H9 (cell line): ENCODE results near the gene LCP1. TPM values are rescaled to one million over a fixed set of nuclear protein-coding genes. Genes with fewer than 3 reads are reported as not detected.

ENCODE experiments used
- DNase-seq: peaks from one replicate; pipeline ENCODE4 v3.0.0-alpha.2; 2017
- H2AFZ ChIP-seq: one replicate; pipeline ENCODE4 v1.6.1; 2013; ENCODE audit warnings: mild to moderate bottlenecking, low read length, control low read depth, moderate library complexity
- H2AK5ac ChIP-seq: 2 replicates; pipeline ENCODE4 v1.6.1; 2013; ENCODE audit warnings: low read length, control low read depth, mixed read lengths; ENCODE audit not compliant: insufficient read length
- H2BK120ac ChIP-seq: one replicate; pipeline ENCODE4 v1.6.1; 2013; ENCODE audit warnings: low read depth, mild to moderate bottlenecking, low read length, control low read depth, inconsistent platforms; ENCODE audit not compliant: poor library complexity, severe bottlenecking
- H2BK12ac ChIP-seq: 2 replicates; pipeline ENCODE4 v1.6.1; 2013; ENCODE audit warnings: low read length, control low read depth, mixed read lengths, low read depth; ENCODE audit not compliant: insufficient read length
- H2BK15ac ChIP-seq: 2 replicates; pipeline ENCODE4 v1.6.1; 2013; ENCODE audit warnings: low read depth, low read length, control low read depth
- H2BK20ac ChIP-seq: one replicate; pipeline ENCODE4 v1.6.1; 2013; ENCODE audit warnings: low read depth, mild to moderate bottlenecking, low read length, control low read depth, inconsistent platforms; ENCODE audit not compliant: poor library complexity, severe bottlenecking
- H2BK5ac ChIP-seq: 2 replicates; pipeline ENCODE4 v1.6.1; 2013; ENCODE audit warnings: low read length, control low read depth, mixed read lengths; ENCODE audit not compliant: insufficient read length
- H3K14ac ChIP-seq: 2 replicates; pipeline ENCODE4 v1.6.1; 2013; ENCODE audit warnings: low read length, control low read depth; ENCODE audit not compliant: insufficient read depth
- H3K18ac ChIP-seq: 2 replicates; pipeline ENCODE4 v1.6.1; 2013; ENCODE audit warnings: low read depth, mild to moderate bottlenecking, mixed read lengths, low read length, control low read depth; ENCODE audit not compliant: insufficient read length
- H3K23ac ChIP-seq: 2 replicates; pipeline ENCODE4 v1.6.1; 2013; ENCODE audit warnings: low read length, control low read depth, mixed read lengths, low read depth; ENCODE audit not compliant: insufficient read length
- H3K23me2 ChIP-seq: 2 replicates; pipeline ENCODE4 v1.6.1; 2013; ENCODE audit warnings: low read depth, mild to moderate bottlenecking, mixed read lengths, low read length, control low read depth; ENCODE audit not compliant: insufficient read length, poor library complexity, severe bottlenecking
- H3K27ac ChIP-seq: 2 replicates; pipeline ENCODE4 v1.5.1; 2013; ENCODE audit warnings: low read length, control low read depth, mixed read lengths, low read depth; ENCODE audit not compliant: insufficient read length
- H3K27me3 ChIP-seq: 2 replicates; pipeline ENCODE4 v1.6.1; 2013; ENCODE audit warnings: low read length, control low read depth, inconsistent platforms; ENCODE audit not compliant: insufficient read depth
- H3K4ac ChIP-seq: 2 replicates; pipeline ENCODE4 v1.6.1; 2013; ENCODE audit warnings: low read depth, mild to moderate bottlenecking, control low read depth, inconsistent platforms, low read length, moderate library complexity
- H3K4me1 ChIP-seq: 2 replicates; pipeline ENCODE4 v1.6.1; 2013; ENCODE audit warnings: low read length, control low read depth, inconsistent platforms; ENCODE audit not compliant: insufficient read depth
- H3K4me2 ChIP-seq: 2 replicates; pipeline ENCODE4 v1.6.1; 2013; ENCODE audit warnings: low read length, control low read depth, mixed read lengths; ENCODE audit not compliant: insufficient read length, insufficient read depth
- H3K56ac ChIP-seq: 2 replicates; pipeline ENCODE4 v1.6.1; 2013; ENCODE audit warnings: low read depth, mild to moderate bottlenecking, mixed read lengths, low read length, control low read depth; ENCODE audit not compliant: insufficient read length
- H3K79me1 ChIP-seq: 2 replicates; pipeline ENCODE4 v1.6.1; 2013; ENCODE audit warnings: low read depth, mild to moderate bottlenecking, moderate library complexity, low read length, control low read depth, inconsistent platforms; ENCODE audit not compliant: insufficient read depth, poor library complexity, severe bottlenecking
- H3K79me2 ChIP-seq: 2 replicates; pipeline ENCODE4 v1.6.1; 2013; ENCODE audit warnings: low read length, control low read depth, inconsistent platforms; ENCODE audit not compliant: insufficient read depth
- H3K9ac ChIP-seq: 2 replicates; pipeline ENCODE4 v1.6.1; 2013; ENCODE audit warnings: low read length, control low read depth, mixed read lengths; ENCODE audit not compliant: insufficient read length; ENCODE audit errors: extremely low read depth
- H3K9me3 ChIP-seq: one replicate; pipeline ENCODE4 v1.6.1; 2013; ENCODE audit warnings: low read depth, low read length, inconsistent platforms; ENCODE audit not compliant: control insufficient read depth
- H3T11ph ChIP-seq: one replicate; pipeline ENCODE4 v1.6.1; 2013; ENCODE audit warnings: mild to moderate bottlenecking, low read length, control low read depth, inconsistent platforms
- H4K20me1 ChIP-seq: one replicate; pipeline ENCODE4 v1.6.1; 2013; ENCODE audit not compliant: control insufficient read depth, insufficient read length, insufficient read depth
- H4K5ac ChIP-seq: 2 replicates; pipeline ENCODE4 v1.6.1; 2013; ENCODE audit warnings: low read depth, mild to moderate bottlenecking, mixed read lengths, low read length, control low read depth; ENCODE audit not compliant: insufficient read length
- H4K8ac ChIP-seq: replicated peaks from 2 replicates; pipeline ENCODE4 v1.6.1; 2013; ENCODE audit warnings: low read length, control low read depth, mixed read lengths, low read depth; ENCODE audit not compliant: insufficient read length
- H4K91ac ChIP-seq: 2 replicates; pipeline ENCODE4 v1.6.1; 2013; ENCODE audit warnings: low read depth, mild to moderate bottlenecking, moderate library complexity, mixed read lengths, low read length, control low read depth; ENCODE audit not compliant: insufficient read length
- H3K27ac Mint-ChIP-seq, 3 experiments: 2 replicates in 2 of 3; 3 replicates in 1 of 3; pipeline ENCODE4 v1.8.0; 2020 to 2021; ENCODE audit warnings: mixed read lengths in 3 of 3, mild to moderate bottlenecking in 1 of 3, moderate library complexity in 1 of 3
- H3K27me3 Mint-ChIP-seq: 2 replicates; pipeline ENCODE4 v1.8.0; 2021; ENCODE audit warnings: low read depth, mild to moderate bottlenecking, moderate library complexity, mixed read lengths
- H3K36me3 Mint-ChIP-seq, 3 experiments: 2 replicates in 2 of 3; 3 replicates in 1 of 3; pipeline ENCODE4 v1.8.0; 2020 to 2021; ENCODE audit warnings: low read depth in 3 of 3, mixed read lengths in 3 of 3; ENCODE audit not compliant: insufficient read depth in 1 of 3
- H3K4me1 Mint-ChIP-seq, 2 experiments: 2 replicates each; pipeline ENCODE4 v1.8.0; 2020; ENCODE audit warnings: mixed read lengths in 2 of 2
- H3K4me3 Mint-ChIP-seq, 2 experiments: 2 replicates in 1 of 2; 3 replicates in 1 of 2; pipeline ENCODE4 v1.8.0; 2020 to 2021; ENCODE audit warnings: mild to moderate bottlenecking in 2 of 2, mixed read lengths in 2 of 2, moderate library complexity in 1 of 2
- H3K9me3 Mint-ChIP-seq, 2 experiments: 2 replicates in 1 of 2; 3 replicates in 1 of 2; pipeline ENCODE4 v1.8.0; 2020; ENCODE audit warnings: mild to moderate bottlenecking in 2 of 2, mixed read lengths in 2 of 2, moderate library complexity in 1 of 2
- CTCF ChIP-seq: fragments of 200-600 bp; sonication (generic); conservative IDR thresholded peaks from 3 replicates; pipeline ENCODE4 v1.8.0; 2021; ENCODE audit warnings: antibody characterized with exemption, mild to moderate bottlenecking
- WGBS: extraction: QIAGEN DNeasy Blood & Tissue Kit; methylation state at CpG from one replicate; pipeline ENCODE4 v1.1.7; 2013; ENCODE audit warnings: missing lambda C conversion rate, low lambda C conversion rate, mixed read lengths; ENCODE audit not compliant: insufficient read length; ENCODE audit errors: extremely low coverage; 5-methylcytosine and 5-hydroxymethylcytosine counted together
- total RNA-seq: library from RNA; stranded (reverse); gene quantifications from 2 replicates; pipeline ENCODE4 v1.2.1, GENCODE V29; 2021

The LCP1 gene
- total RNA-seq, 1 experiment from 2014 or later, result 0.81 TPM

DNA sequence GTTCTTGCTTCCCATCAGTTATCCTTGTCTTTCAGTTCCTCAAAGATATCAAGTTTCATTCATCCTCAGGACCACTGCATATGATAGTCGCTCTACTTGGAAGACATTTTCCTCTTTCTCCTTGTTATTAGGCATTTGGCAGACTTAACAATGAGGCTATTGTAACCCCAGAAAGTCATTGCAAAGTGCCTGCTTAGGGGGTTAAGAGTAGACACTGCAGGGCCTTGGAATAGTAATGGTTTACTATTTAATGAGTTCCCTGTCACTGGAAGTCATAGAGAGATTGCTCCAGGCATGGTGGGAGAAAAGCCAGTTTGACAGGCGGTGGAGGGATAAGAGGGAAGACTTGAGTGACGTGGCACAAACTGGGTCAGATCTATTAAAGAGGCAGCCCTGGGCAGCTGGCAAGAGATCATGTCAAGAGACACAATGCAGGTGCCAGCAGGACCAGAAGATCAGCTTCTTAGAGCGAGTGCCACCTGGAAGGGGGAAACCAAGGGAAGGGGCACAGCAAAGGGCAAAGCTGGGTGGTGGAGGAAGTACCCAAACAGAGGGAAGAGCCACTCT lies 60.3 kb downstream of the LCP1 start:
- Histone ChIP-seq H4K91ac (no peak overlapping the region), H3K79me1 (no peaks in the 10 kb centered on the region), H3K14ac (no peak overlapping the region), H2BK12ac (no peak overlapping the region), H4K20me1 (no peaks in the 10 kb centered on the region), H2BK120ac (no peak overlapping the region), H3K9ac (no peak overlapping the region), H4K8ac (no peak overlapping the region), H3K56ac (no peak overlapping the region), H3K23me2 (no peaks in the 10 kb centered on the region), H3K4me1 (peaks cover 3% of the 10 kb centered on the region; the same call in 1 of the 2 replicates), H3K4ac (no peak overlapping the region), H3K27me3 (no peaks in the 10 kb centered on the region), H2BK15ac (no peak overlapping the region), H2AFZ (no peak overlapping the region), H3K18ac (no peak overlapping the region), H2BK5ac (no peak overlapping the region), H2AK5ac (no peak overlapping the region), H3K23ac (no peak overlapping the region), H4K5ac (no peak overlapping the region), H3K27ac (no peak overlapping the region), H3K79me2 (no peaks in the 10 kb centered on the region), H3T11ph (no peak overlapping the region), H3K9me3 (no peaks in the 10 kb centered on the region), H2BK20ac (no peak overlapping the region), H3K4me2 (no peak overlapping the region)
- no peaks in the 10 kb centered on the region; a peak in 1 of 7 replicates for H3K36me3 Mint-ChIP-seq
- TF ChIP-seq CTCF, result no peak
- DNase-seq, result no peak
- H3K27me3 Mint-ChIP-seq, result no peaks in the 10 kb centered on the region
- H3K4me1 Mint-ChIP-seq, result peaks cover 10 to 11% of the 10 kb centered on the region in 2 experiments
- no peaks in the 10 kb centered on the region for H3K9me3 Mint-ChIP-seq
- no CpG with 5 or more reads among the region's 4 CpGs for WGBS
- H3K4me3 Mint-ChIP-seq, result no peak overlapping the region
- H3K27ac Mint-ChIP-seq, result no peak overlapping the region
